ENCODE results near the gene FRMD4B. TPM values are rescaled to one million over a fixed set of nuclear protein-coding genes. Genes with fewer than 3 reads are reported as not detected.
A peak's percentile ranks its signal among the peaks of the same experiment; 100 is the strongest.

The FRMD4B gene
- total and polyA plus RNA-seq, 10 of the 15 experiments (the other 5 are each of a cell fraction or from before 2014, with no cell fraction given): 3.9 to 11.4 (median 8.0) TPM

DNA sequence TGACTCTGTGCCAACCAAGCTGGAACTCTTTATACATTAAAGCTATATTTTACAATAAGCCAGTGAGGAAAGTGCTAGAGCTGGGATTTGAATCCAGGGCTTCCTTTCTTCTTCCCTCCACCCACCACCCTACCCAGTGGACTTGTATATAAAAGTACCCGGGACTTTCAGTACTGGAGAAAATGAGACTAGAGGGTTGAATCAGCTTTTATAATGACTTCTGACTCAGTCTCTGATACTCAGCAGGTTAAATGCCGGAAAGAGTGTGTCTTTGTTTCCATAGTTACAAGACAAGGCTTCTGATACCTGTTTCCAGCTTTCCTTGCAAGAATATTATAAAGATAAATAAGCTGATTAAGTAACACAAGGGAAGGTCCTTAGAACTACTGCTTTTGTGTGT is 80.9 kb downstream of the FRMD4B start:
- CTCF ChIA-PET: interaction anchor here (0.9 to 16.1 kb wide), 30 partner anchors 14 to 411 kb away, joined by 3 to 625 read pairs (median 9); partner anchors contain the start of gene LMOD3
- in situ Hi-C loops (cut with MboI): loop anchor here (5.0 kb wide), 1 partner anchor 143 kb away; no protein-coding TSS in a partner anchor

More for the DNA sequence above, 80.9 kb downstream of the FRMD4B start:
- no TSS peak for BruUV-seq (replicated peaks)
- ATAC-seq: peak; percentile 32
- 0% methylated on average over 2 of the region's 2 CpGs for whole genome bisulfite sequencing (ENCODE audit: insufficient coverage, insufficient replicate concordance, low lambda C conversion rate, missing lambda C conversion rate)
- intact Hi-C loops (cut with micrococcal nuclease; ENCODE audit: unreplicated experiment): loop anchor here (5.0 to 10.0 kb wide), 2 partner anchors 122 to 290 kb away; partner anchors contain the start of gene EOGT
- POLR2A ChIA-PET: interaction anchor here (0.5 to 0.8 kb wide), 2 partner anchors 14 to 15 kb away, joined by 3 to 7 read pairs; no protein-coding TSS in a partner anchor
- Histone ChIP-seq H2AFZ (ENCODE audit: control insufficient read depth, low read depth, low read length) (no peak overlapping the region), H3K36me3 (ENCODE audit: control insufficient read depth in 2 of 2, insufficient read depth in 2 of 2, low read length in 1 of 2) (no peaks in the 10 kb centered on the region), H4K20me1 (ENCODE audit: control insufficient read depth, insufficient read depth) (no peaks in the 10 kb centered on the region), H3K9me3 (replicated peaks; ENCODE audit: control insufficient read depth, insufficient read depth, low read length) (no peaks in the 10 kb centered on the region), H3K79me2 (ENCODE audit: control insufficient read depth, insufficient read depth, low read length) (no peaks in the 10 kb centered on the region), H3K4me3 (no peak overlapping the region), H3K4me1 (ENCODE audit: control insufficient read depth, insufficient read depth, low read length) (no peaks in the 10 kb centered on the region), H3K27me3 (replicated peaks in 1 of 2; ENCODE audit: control insufficient read depth in 2 of 2, insufficient read depth in 2 of 2, low read length in 1 of 2) (no peaks in the 10 kb centered on the region), H3K27ac (ENCODE audit: control insufficient read depth, insufficient read depth) (no peak overlapping the region), H3K9ac (ENCODE audit: control insufficient read depth, insufficient read depth, low read length) (no peak overlapping the region), H3K4me2 (ENCODE audit: control insufficient read depth, insufficient read depth) (no peak overlapping the region)
- TF ChIP-seq TAF1 (IDR thresholded peaks at IDR 0.05; ENCODE audit: borderline replicate concordance, low read depth, low read length): no peak
- TF ChIP-seq, protein P1, sequence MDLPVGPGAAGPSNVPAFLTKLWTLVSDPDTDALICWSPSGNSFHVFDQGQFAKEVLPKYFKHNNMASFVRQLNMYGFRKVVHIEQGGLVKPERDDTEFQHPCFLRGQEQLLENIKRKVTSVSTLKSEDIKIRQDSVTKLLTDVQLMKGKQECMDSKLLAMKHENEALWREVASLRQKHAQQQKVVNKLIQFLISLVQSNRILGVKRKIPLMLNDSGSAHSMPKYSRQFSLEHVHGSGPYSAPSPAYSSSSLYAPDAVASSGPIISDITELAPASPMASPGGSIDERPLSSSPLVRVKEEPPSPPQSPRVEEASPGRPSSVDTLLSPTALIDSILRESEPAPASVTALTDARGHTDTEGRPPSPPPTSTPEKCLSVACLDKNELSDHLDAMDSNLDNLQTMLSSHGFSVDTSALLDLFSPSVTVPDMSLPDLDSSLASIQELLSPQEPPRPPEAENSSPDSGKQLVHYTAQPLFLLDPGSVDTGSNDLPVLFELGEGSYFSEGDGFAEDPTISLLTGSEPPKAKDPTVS (IDR thresholded peaks at IDR 0.05; ENCODE audit: low read depth, low read length): no peak
- TF ChIP-seq TCF3 (IDR thresholded peaks at IDR 0.05; ENCODE audit: borderline replicate concordance, insufficient read depth, low read depth, low read length): no peak
- no peak for TF ChIP-seq RCOR1 (conservative IDR thresholded peaks at IDR 0.05; ENCODE audit: low read depth, low read length)
- TF ChIP-seq ZNF274 (IDR thresholded peaks at IDR 0.05; ENCODE audit: insufficient read depth, insufficient read length): no peak
- TF ChIP-seq, protein P2, sequence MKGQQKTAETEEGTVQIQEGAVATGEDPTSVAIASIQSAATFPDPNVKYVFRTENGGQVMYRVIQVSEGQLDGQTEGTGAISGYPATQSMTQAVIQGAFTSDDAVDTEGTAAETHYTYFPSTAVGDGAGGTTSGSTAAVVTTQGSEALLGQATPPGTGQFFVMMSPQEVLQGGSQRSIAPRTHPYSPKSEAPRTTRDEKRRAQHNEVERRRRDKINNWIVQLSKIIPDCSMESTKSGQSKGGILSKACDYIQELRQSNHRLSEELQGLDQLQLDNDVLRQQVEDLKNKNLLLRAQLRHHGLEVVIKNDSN (IDR thresholded peaks at IDR 0.05; ENCODE audit: borderline replicate concordance, extremely low read length, insufficient read depth, low read depth, low read length): no peak
- TF ChIP-seq, protein P3, sequence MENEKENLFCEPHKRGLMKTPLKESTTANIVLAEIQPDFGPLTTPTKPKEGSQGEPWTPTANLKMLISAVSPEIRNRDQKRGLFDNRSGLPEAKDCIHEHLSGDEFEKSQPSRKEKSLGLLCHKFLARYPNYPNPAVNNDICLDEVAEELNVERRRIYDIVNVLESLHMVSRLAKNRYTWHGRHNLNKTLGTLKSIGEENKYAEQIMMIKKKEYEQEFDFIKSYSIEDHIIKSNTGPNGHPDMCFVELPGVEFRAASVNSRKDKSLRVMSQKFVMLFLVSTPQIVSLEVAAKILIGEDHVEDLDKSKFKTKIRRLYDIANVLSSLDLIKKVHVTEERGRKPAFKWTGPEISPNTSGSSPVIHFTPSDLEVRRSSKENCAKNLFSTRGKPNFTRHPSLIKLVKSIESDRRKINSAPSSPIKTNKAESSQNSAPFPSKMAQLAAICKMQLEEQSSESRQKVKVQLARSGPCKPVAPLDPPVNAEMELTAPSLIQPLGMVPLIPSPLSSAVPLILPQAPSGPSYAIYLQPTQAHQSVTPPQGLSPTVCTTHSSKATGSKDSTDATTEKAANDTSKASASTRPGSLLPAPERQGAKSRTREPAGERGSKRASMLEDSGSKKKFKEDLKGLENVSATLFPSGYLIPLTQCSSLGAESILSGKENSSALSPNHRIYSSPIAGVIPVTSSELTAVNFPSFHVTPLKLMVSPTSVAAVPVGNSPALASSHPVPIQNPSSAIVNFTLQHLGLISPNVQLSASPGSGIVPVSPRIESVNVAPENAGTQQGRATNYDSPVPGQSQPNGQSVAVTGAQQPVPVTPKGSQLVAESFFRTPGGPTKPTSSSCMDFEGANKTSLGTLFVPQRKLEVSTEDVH (IDR thresholded peaks at IDR 0.05; ENCODE audit: low read depth, partially characterized antibody): no peak
- no peak for TF ChIP-seq RELA (IDR thresholded peaks at IDR 0.05; ENCODE audit: borderline replicate concordance, partially characterized antibody)
- TF ChIP-seq HCFC1 (IDR thresholded peaks at IDR 0.05; ENCODE audit: low read length): no peak
- TF ChIP-seq, protein P4, sequence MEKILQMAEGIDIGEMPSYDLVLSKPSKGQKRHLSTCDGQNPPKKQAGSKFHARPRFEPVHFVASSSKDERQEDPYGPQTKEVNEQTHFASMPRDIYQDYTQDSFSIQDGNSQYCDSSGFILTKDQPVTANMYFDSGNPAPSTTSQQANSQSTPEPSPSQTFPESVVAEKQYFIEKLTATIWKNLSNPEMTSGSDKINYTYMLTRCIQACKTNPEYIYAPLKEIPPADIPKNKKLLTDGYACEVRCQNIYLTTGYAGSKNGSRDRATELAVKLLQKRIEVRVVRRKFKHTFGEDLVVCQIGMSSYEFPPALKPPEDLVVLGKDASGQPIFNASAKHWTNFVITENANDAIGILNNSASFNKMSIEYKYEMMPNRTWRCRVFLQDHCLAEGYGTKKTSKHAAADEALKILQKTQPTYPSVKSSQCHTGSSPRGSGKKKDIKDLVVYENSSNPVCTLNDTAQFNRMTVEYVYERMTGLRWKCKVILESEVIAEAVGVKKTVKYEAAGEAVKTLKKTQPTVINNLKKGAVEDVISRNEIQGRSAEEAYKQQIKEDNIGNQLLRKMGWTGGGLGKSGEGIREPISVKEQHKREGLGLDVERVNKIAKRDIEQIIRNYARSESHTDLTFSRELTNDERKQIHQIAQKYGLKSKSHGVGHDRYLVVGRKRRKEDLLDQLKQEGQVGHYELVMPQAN (conservative IDR thresholded peaks at IDR 0.05): no peak
- TF ChIP-seq CREB1 (IDR thresholded peaks at IDR 0.05; ENCODE audit: low read depth): no peak
- TF ChIP-seq SRF (IDR thresholded peaks at IDR 0.05; ENCODE audit: low read depth in 2 of 2, low read length in 2 of 2): no peak
- TF ChIP-seq SUZ12 (IDR thresholded peaks at IDR 0.05; ENCODE audit: unreplicated experiment): no peak
- TF ChIP-seq, protein P5, sequence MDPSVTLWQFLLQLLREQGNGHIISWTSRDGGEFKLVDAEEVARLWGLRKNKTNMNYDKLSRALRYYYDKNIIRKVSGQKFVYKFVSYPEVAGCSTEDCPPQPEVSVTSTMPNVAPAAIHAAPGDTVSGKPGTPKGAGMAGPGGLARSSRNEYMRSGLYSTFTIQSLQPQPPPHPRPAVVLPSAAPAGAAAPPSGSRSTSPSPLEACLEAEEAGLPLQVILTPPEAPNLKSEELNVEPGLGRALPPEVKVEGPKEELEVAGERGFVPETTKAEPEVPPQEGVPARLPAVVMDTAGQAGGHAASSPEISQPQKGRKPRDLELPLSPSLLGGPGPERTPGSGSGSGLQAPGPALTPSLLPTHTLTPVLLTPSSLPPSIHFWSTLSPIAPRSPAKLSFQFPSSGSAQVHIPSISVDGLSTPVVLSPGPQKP (IDR thresholded peaks at IDR 0.05; ENCODE audit: low read depth, low read length): no peak
- no peak for TF ChIP-seq ZNF622 (IDR thresholded peaks at IDR 0.05)
- SMC1A ChIA-PET (ENCODE audit: uncharacterized antibody, unreplicated experiment): interaction anchor here (0.7 to 10.7 kb wide), 37 partner anchors 9 to 254 kb away, joined by 3 to 505 read pairs (median 9); no protein-coding TSS in a partner anchor
- DNase-seq (ENCODE audit: low read depth, low spot score): no peak
- RAD21 ChIA-PET (ENCODE audit: unreplicated experiment): interaction anchor here (0.8 to 10.6 kb wide), 20 partner anchors 13 to 185 kb away, joined by 3 to 379 read pairs (median 12); no protein-coding TSS in a partner anchor
- FAIRE-seq: no peak
